NB4 (cell line): ENCODE data around the gene REEP1.
"Not testable (repeated sequence)": the region's sequence is repeated elsewhere in the genome, so short reads cannot be mapped to it uniquely, and the experiment has no call there.

Experiments used
- DNase-seq: peaks from one replicate; pipeline ENCODE4 v3.0.0; 2010; ENCODE audit warnings: low read depth
- H3K4me3 ChIP-seq: one replicate; pipeline ENCODE4 v1.5.1; 2011; ENCODE audit warnings: mild to moderate bottlenecking, low read depth, low read length, moderate library complexity
- CTCF ChIP-seq: IDR thresholded peaks from one replicate; pipeline ENCODE4 v1.5.1; 2012; ENCODE audit warnings: low read depth, low read length
- MAX ChIP-seq: IDR thresholded peaks from 2 replicates; pipeline ENCODE4 v1.6.1; 2011; ENCODE audit warnings: low read depth, low read length
- MYC ChIP-seq: IDR thresholded peaks from 2 replicates; pipeline ENCODE4 v1.6.1; 2011; ENCODE audit warnings: low read depth, low read length
- POLR2A ChIP-seq: IDR thresholded peaks from 2 replicates; pipeline ENCODE4 v1.6.1; 2011; ENCODE audit warnings: mild to moderate bottlenecking; ENCODE audit not compliant: insufficient read length; ENCODE audit errors: extremely low read depth

The REEP1 gene

GRCh38 chr2:86229221-86229620 lies 108.2 kb downstream of the REEP1 start:
- no peak overlapping the region for H3K4me3 ChIP-seq
- no peak for TF ChIP-seq MYC
- 0 out of 2 replicates have a peak, but pooled peaks have one; percentile 8 for TF ChIP-seq MAX
- DNase-seq: peak; percentile 64

GRCh38 chr2:86228574-86228973 lies 108.9 kb downstream of the REEP1 start:
- not testable (repeated sequence) for DNase-seq, H3K4me3 ChIP-seq

GRCh38 chr2:86227685-86228084 lies 109.7 kb downstream of the REEP1 start:
- TF ChIP-seq MAX (no peak), MYC (no peak), POLR2A (no peak), CTCF (no peak)
- H3K4me3 ChIP-seq: no peak overlapping the region
- no peak for DNase-seq

GRCh38 chr2:86226636-86227520 lies 110.5 kb downstream of the REEP1 start:
- no peak overlapping the region for H3K4me3 ChIP-seq
- DNase-seq: no peak
- TF ChIP-seq POLR2A (no peak), MYC (no peak), CTCF (no peak), MAX (no peak)

- no peak for TF ChIP-seq MYC
- no peak for TF ChIP-seq CTCF
- TF ChIP-seq MAX: no peak
- TF ChIP-seq POLR2A: no peak
- DNase-seq: no peak
- no peak overlapping the region for H3K4me3 ChIP-seq
These were observed 111.4 kb downstream of the REEP1 start for GRCh38 chr2:86226070-86226469.

GRCh38 chr2:86225581-86225980 lies 111.8 kb downstream of the REEP1 start:
- H3K4me3 ChIP-seq: no peak overlapping the region
- TF ChIP-seq POLR2A: no peak
- TF ChIP-seq MAX: no peak
- no peak for TF ChIP-seq MYC
- no peak for TF ChIP-seq CTCF
- DNase-seq: peak; percentile 70
